Glomerular endothelial cell (primary cell): ENCODE measurements around the gene CABP2. TPM values are rescaled to one million over a fixed set of nuclear protein-coding genes. Genes with fewer than 3 reads are reported as not detected.
"Not testable (repeated sequence)": the region's sequence is repeated elsewhere in the genome, so short reads cannot be mapped to it uniquely, and the experiment has no call there.

Experiments
- DNase-seq: peaks from one replicate; pipeline ENCODE4 v3.0.0-alpha.2; 2011; ENCODE audit warnings: low read depth, low spot score; ENCODE audit errors: extremely low read depth
- total RNA-seq: library from RNA; depleted of rRNA; stranded (reverse); fragments of >200 nt; gene quantifications from 2 replicates; pipeline ENCODE4 v1.2.3, GENCODE V29; 2015

The CABP2 gene
- total RNA-seq, 1 donor from 2014 or later, result not detected

DNA sequence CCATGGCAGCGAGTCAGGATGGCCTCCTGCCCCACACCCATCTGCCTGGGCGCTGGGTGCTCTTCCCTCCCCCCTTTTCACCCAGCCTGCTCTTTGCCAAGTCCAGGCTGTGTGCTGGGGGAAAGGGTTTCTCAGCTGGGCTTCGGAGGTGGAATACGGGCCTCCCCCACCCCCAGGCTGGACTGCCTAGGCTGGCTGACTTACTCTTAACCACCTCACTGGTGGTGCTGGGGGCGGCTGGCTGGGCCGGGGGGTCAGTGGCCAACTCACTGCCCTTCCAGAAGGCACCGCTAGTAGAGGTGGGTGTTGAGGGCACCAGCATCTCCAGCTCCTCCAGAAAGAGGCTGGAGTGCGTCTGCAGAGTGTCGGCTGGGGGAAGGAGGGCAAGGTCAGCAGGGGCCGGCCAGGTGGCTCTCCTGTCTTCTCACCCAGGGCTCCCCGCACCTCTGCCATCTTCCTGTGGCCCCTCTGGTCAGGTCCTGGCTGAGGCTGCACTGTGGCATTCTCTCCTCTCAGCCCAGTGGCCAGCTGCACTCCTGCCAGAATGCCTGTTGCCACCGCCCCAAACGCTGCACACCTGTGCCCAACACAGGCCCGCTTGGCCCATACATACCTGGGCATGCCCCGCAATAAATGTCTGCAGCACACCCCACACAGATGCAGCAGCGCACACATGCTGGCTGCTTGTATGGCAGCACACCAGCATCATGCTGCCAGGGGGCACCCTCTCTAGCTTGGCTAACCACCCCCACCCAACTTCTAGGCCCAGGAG is 27.8 kb downstream of the CABP2 start:
- no peak for DNase-seq

DNA sequence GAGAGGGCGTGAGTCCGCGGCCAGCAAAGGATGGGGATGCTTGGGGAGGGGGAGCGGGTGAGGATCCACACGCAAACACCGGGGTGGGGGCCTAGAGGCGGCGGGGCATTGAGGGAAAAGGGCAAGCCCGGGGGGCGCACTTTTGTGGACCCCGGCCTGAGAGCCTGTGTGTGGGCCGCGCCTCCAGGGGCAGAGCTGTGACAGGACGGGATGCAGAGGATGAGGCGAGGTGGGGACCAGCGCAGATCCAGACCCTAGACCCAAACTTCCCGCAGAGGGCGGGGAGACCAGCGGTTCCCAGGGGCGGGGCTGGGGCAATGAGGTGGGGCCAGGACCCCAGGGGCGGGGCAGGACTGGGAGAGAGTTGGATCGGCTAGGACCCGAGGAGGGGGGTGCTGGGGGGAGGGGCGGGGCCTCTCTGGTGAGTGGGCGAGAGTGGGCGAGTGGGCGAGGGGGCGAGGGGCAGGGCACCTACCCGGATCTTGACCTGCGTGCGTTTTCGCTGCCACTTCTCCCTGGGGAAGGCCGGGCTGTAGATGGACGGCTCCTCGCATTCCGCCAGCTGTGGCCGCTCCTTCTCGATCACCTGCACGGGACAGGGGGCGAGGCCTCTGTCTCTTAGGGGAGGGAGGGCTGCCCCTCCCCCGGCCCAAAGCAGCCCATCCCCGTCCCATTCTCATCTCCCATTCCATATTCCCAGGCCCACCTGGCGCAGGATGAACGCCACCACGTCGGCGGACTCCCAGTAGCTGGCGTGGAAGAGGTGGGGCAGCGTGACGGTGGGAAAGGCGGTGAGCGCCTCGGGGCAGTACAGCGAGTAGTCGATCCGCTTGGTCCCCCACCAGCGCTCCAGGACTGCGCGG is 28.6 kb downstream of the CABP2 start:
- no peak for DNase-seq

DNA sequence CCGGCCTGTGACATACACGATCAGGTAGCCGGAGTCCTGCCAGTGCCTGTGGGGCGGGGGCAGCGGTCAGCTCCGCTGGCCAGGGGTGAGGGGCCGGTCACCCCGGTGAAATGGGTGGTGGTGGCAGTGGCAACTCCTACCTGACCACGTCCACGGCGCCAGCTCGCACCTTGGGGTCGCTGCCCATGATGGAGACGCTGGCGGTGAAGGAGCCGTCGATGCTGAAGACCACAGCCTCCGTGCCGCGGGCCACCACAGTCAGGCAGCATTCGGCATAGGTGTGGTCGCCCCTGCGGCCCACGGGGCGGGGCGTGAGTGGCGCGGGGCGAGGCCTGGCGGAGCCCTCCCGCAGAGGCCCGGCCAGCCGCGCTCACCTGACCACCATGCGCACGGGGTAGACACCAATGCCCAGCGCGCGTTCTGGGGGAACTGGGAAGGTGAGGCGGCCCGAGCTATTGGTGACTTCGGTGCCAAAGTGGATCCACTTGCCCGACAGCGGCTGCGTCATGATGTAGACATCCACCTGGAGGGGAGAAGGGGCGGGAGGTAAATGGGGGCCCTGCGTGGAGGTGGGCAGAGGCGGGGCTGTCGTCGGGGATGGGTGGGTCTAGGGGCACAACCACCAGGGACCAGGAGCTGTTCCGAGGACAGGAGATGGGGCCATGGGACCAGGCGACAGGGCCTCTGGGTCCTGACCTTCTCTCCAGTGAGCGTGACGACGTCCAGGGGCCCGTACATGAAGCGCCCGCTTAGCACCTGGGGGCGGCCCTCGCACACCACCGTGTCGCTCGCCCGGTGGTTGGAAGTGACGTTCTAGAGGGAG is 29.5 kb downstream of the CABP2 start:
- no peak for DNase-seq

DNA sequence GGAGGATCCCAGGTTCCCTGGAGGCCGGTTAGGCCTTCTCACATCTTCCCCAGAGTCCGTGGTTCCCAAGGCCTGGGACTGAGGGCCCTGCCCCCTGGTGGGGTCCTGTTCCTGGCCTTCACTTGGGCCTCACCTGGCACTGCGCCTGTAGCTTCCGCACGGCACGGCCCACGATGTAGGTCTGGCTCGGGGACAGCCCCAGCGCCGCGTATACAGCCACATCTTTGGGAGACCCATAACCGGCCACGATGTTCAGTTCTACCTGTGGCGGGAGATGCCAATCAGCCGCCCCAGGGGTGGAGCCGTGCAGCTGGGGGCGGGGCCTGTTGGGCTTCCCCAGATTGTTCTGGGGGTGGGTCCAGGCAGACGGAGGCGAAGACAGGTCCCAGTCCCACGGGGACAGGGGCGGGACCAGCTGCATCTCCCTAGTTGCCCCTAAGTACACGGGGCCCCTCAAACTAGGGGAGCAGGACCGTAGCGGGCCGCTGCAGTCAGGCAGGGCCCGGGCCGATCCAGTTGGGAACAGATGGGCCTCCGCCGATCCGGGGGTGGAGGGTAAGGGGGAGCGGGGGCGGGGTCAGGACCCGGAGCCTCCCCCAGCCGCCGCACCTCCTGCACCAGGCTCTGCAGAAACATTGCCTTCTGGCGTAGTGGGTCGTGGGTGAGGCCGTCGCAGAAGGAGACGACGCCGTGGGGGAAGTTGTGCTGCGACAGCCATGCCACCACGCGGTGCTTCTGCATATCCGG is 30.3 kb downstream of the CABP2 start:
- no peak for DNase-seq

DNA sequence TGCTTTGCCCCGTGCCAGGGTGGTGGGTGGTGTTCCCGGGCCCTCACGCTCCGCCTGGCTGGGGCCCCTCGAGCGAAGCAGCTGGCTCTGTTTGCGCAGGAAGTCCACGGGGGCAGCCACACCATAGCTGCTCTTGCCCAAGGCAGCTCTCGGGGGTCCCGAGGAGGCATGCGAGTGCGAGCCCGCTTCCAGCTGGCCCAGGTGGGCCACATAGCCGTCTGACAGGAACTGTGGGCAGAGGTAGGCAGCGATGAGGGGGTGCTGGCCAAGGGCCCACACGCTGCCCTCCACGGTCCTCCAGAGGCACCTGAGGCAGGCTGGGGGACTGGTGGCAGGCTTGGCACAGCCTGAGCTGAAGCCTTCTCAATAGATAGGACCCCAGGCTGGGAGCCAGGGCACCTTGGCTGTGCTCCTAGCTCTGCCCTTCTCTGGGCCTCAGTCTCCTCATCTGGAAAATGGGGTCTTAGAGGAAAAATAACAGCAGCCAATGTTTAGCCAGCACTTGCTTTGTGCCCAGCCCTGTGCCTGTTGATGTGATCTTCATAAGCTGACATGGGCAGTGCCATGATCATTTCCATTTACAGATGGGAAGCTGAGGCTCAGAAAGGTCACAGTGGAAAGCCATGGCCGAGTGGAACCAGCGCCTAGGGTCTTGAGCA is 31.0 kb downstream of the CABP2 start:
- no peak for DNase-seq

DNA sequence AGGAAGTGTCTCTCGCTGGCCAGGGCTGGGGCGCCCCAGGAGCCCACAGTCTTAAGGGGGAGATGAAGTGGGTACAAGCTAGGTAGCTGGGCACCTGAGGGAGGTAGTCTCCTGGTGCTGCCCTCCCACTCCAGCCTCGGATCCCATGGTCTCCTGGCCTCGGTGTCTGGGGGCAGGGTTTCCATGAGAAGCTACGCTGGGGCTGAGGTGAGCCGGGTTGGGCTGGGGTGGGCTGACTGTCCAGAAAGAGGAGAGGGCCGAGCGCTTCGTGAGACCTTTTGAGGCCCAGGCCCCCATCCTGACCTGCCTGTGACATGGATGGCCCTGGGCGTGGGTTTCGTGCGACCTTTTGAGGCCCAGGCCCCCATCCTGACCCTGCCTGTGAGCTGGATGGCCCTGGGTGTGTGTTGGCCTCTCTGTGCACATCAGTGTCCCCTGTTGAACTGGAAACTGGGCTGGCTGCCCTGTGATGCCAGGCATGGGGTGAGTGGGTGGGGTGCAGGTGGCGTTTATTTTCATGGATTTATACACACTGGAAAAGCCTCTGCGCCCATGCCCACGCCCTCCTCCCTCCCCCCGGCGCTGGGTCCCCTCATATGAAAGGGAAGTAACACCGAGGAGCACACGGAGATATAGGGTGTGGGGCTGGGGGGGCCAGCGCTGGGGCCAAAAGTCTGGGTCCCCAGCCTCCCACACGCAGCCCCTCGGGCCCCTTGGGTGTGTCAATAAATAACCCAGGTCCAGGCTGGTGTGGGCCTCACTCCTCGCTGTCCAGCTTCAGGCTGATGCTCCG is 31.8 kb downstream of the CABP2 start:
- DNase-seq, result no peak

DNA sequence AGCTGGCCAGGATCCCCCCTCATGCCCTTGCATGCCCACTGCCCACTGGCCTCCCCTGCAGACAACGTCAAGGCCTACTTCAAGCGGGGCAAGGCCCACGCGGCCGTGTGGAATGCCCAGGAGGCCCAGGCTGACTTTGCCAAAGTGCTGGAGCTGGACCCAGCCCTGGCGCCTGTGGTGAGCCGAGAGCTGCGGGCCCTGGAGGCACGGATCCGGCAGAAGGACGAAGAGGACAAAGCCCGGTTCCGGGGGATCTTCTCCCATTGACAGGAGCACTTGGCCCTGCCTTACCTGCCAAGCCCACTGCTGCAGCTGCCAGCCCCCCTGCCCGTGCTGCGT is 32.5 kb downstream of the CABP2 start:
- DNase-seq, result no peak

DNA sequence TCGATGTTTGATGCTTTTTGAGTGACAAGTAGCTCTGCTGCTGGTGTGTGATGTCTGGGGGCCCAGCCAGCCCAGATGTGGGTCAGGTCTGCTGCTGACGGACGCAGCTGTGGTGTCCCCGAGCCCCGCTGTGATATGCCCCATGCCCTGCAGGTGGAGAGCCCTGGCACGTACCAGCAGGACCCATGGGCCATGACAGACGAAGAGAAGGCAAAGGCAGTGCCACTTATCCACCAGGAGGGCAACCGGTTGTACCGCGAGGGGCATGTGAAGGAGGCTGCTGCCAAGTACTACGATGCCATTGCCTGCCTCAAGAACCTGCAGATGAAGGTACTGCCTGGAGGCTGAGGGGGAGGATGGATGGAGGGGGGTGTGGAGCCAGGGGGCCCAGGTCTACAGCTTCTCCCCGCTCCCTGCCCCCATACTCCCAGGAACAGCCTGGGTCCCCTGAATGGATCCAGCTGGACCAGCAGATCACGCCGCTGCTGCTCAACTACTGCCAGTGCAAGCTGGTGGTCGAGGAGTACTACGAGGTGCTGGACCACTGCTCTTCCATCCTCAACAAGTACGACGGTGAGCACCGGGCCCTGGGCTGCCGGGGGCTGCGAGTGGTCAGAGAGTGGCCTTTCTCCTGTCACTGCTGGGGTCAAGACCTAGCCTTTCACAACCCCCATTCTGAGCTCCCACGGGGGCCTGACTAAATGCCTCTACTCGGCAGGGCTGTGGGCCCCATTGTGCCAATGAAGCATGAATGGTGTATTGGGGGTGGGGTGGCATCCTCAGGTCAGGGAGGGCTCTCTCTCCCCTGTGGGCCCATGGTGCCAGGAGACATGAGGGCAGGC is 33.1 kb downstream of the CABP2 start:
- DNase-seq, result no peak

DNA sequence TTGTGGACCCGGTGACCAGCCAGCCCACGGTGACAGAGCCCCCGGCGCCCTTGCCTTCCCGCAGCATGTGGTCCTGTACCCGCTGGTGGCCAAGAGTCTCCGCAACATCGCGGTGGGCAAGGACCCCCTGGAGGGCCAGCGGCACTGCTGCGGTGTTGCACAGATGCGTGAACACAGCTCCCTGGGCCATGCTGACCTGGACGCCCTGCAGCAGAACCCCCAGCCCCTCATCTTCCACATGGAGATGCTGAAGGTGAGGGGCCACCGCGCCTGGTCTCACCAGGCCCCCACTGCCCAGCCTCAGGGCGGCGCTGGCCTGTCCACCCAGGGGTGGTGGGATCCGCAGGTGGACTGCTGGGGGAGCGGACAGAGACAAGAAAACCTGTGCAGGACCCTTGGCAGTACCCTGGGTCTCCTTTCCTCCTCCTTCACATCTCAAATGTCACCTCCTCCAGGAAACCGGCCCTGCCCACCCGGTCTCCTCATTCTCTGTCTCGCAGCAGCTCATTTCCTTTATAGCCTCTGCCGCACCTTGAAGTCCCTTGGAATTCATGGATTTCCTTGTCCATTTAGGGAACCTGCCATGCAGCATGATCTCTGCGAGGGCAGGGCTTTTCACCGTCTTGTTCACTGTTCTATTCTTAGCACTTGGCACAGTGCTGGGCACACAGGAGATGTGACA is 33.9 kb downstream of the CABP2 start:
- DNase-seq, result no peak

DNA sequence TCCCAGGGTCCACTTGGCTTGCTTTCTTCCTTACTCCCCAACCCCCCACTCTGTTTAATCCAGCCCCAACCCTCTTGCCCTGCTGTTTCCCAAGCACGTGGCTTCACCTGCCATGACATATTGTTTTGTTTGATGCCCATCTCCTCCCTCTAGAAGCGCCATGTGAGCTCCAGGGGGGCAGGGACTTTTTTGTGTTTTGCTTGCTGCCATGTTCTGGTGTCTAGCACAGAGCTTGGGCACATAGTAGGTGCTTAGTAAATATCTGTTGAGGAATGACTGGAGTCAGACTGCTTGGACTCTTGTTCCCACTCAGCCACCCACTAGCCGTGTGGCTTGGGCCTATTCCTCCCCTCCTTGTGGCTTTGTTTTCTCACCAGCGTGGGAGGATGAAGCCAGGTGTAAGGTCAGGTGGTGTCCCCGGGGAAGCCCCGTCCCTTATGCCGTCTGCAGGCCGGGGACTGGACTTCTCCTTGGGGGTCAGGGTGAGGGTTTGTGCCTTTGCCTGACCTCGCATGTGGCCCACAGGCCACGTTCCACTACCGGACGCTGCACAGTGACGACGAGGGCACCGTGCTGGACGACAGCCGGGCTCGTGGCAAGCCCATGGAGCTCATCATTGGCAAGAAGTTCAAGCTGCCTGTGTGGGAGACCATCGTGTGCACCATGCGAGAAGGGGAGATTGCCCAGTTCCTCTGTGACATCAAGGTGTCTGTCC is 36.6 kb downstream of the CABP2 start:
- no peak for DNase-seq

DNA sequence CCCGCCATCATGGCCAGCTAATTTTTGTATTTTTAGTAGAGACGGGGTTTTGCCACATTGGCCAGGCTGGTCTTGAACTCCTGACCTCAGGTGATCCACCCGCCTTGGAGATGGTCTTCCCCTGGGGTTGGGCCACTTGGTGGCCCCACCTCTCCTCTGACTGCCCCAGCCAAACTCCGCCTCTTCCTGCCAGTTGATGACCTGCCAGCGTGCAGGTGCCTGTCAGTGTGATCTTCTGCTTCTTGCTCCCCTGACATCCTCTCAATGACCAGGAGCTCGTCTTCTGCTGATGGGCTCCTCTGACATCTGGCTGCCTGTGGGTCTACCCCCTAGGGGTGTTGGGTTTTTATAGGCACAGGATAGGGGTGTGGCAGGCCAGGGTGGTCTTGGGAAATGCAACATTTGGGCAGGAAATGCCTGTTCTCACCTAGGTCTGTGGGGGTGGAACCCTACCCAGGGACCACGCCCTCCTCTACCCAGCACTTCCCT is 37.3 kb downstream of the CABP2 start:
- not testable (repeated sequence) for DNase-seq

DNA sequence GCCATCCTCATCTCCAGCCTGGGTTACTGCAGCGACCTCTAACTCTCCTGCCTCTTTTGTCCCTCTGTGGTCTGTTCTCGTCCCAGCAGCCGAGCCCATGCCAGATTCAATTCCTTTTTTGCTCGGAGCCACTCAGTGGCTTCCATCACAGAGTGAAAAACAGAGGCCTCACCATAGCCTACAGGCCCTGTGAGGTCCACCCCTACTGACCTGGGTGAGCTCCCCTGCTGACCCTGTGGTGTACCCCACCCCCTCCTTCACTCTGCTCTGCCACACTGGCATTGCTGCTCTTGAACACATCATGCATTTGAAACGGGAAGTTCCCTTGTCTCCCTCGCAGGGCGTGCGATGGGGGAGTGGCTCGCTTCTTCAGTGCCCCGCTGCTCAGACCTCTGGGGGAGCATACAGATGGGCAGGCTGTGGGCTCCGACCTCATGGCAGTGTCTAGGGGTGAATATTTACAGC is 38.4 kb downstream of the CABP2 start:
- no peak for DNase-seq

DNA sequence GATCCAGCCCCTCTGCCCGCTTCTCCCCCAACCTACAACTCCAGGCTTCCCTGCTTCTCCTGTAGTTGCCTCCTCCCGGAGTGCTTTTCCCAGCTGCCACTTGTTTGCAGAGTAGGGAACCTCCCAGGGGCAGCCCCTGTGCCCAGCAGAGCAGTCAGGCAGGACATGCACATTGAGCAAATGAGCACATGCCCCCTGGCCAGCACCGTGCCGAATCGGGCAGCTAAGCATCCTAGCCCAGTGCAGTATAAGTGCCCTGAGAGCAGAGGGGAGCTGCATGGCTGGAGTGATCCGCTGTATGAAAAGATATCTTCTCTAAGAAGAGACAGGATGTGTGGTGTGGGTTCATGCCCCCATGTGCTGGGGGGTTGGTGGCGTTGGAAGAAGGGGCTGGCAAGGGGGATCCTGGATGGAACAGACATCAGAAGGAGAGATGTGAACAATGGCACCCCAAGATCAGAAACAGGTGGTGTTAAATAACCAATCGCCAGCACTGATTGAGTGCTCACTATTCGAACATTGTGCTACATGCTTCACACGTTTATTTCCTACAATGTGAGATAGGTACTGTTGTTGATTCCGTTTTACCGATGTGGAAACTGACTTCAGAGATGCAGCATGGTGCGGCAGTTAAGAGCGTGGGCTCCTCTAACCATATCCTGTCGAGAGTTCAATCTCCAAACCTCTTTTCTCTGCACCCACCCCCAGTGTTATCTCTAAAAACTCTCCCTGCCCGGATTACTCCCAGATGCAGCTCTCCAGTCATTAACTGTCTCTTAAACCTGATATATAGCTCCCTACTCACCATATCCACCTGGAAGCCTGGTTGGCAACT is 39.2 kb downstream of the CABP2 start:
- no peak for DNase-seq

DNA sequence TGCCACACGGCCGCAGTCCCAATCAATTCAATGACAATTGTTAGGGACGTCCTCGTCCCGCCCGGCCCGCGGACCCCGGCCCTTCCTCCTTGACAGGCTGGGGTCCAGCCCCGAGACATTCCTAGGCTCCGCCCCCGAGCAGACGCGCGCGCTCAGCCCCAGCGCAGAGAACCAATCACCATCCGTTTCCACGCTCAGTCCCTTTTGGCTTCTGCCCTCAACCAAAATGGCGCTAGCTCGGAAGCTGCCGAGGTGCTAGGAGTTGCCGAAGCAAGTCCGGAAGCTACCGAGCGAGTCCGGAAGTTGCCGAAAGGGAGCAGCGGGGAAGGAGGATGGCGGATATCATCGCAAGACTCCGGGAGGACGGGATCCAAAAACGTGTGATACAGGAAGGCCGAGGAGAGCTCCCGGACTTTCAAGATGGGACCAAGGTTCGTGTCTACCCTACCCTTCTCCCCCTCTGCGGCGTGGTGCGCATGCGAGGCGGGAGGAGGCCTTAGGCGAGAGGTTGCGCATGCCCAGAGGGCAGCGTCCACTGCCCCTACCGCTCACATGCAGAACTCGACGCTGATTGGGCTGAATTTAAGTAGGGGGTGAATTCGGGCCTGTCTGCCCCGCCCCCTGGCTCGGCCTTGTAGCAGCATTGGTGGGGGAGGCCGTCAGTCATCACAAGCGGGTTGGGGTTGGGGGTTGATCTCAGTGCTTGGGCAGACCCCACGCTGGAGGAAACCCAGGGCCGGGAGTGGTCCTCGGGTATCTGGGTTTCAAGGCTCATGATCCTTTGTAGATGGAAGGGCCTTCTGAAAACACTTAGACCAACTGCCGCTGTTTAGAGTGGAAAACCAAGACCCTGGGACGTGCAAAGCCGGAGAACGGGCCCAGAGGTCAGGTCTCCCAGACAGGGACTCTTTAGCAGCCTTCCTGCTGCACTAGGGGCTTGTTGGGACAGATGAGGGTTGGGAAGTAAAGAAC is 40.1 kb downstream of the CABP2 start, which contains the start of gene AIP:
TSS of gene AIP (plus strand) at position 200 of the 972 bp plus-strand sequence. CDS start at position 333, 133 bp downstream.
- DNase-seq, result peak; percentile 92
